Lung microvascular endothelial cell (primary cell): ENCODE results near the gene ALK. TPM values are rescaled to one million over a fixed set of nuclear protein-coding genes. Genes with fewer than 3 reads are reported as not detected.

Experiments used
- DNase-seq, 2 donors: peaks; one replicate each; pipeline versions ENCODE4 v3.0.0 to v3.0.0-alpha.2; 2010; ENCODE audit warnings: low read depth in 2 of 2
- total RNA-seq: library from RNA; depleted of rRNA; stranded (reverse); fragments of >200 nt; gene quantifications from 2 replicates; pipeline ENCODE4 v1.2.1, GENCODE V29; 2014

The ALK gene
- total RNA-seq, 1 donor from 2014 or later, result not detected

GRCh38 chr2:29902356-29902755, 19.0 kb downstream of the ALK start:
- no peak for DNase-seq

GRCh38 chr2:29900971-29901633, 20.3 kb downstream of the ALK start:
- no peak for DNase-seq

GRCh38 chr2:29898999-29899398, 22.4 kb downstream of the ALK start:
- no peak for DNase-seq

- DNase-seq, result no peak
These were observed 26.4 kb downstream of the ALK start for GRCh38 chr2:29894822-29895614.

GRCh38 chr2:29892585-29893259, 28.7 kb downstream of the ALK start:
- DNase-seq, result no peak

- DNase-seq, result no peak
These were observed 40.2 kb downstream of the ALK start for GRCh38 chr2:29881089-29881730.

GRCh38 chr2:29880084-29880483, 41.3 kb downstream of the ALK start:
- DNase-seq, result no peak

- DNase-seq, result no peak
These were observed 41.9 kb downstream of the ALK start for GRCh38 chr2:29879456-29879855.

GRCh38 chr2:29878898-29879297, 42.5 kb downstream of the ALK start:
- DNase-seq, result no peak

- no peak for DNase-seq
These were observed 45.0 kb downstream of the ALK start for GRCh38 chr2:29876374-29876773.

GRCh38 chr2:29874745-29875144, 46.6 kb downstream of the ALK start:
- DNase-seq, result no peak

- DNase-seq, result no peak
These were observed 48.5 kb downstream of the ALK start for GRCh38 chr2:29872870-29873269.

GRCh38 chr2:29871541-29871940, 49.8 kb downstream of the ALK start:
- no peak for DNase-seq

- no peak for DNase-seq
These were observed 55.9 kb downstream of the ALK start for GRCh38 chr2:29865512-29865911.

GRCh38 chr2:29864988-29865387, 56.4 kb downstream of the ALK start:
- DNase-seq, result no peak

GRCh38 chr2:29855924-29856639, 65.3 kb downstream of the ALK start:
- no peak for DNase-seq

- DNase-seq, result no peak
These were observed 70.6 kb downstream of the ALK start for GRCh38 chr2:29850794-29851193.

GRCh38 chr2:29848566-29849310, 72.6 kb downstream of the ALK start:
- no peak for DNase-seq

GRCh38 chr2:29847886-29848285, 73.5 kb downstream of the ALK start:
- no peak for DNase-seq

- no peak for DNase-seq
These were observed 76.6 kb downstream of the ALK start for GRCh38 chr2:29844713-29845326.
